Nephron (organoid): ENCODE measurements around the gene ADAMTS19.

Source experiments
- H3K27ac Mint-ChIP-seq, 3 experiments: 2 replicates each; pipeline ENCODE4 v1.8.0; 2020; ENCODE audit warnings: mixed read lengths in 3 of 3, mild to moderate bottlenecking in 2 of 3, moderate library complexity in 1 of 3
- H3K27me3 Mint-ChIP-seq: 2 replicates; pipeline ENCODE4 v1.8.0; 2021; ENCODE audit warnings: low read depth, mild to moderate bottlenecking, moderate library complexity, mixed read lengths
- H3K36me3 Mint-ChIP-seq: 2 replicates; pipeline ENCODE4 v1.8.0; 2020; ENCODE audit warnings: low read depth, mixed read lengths
- H3K4me1 Mint-ChIP-seq: 2 replicates; pipeline ENCODE4 v1.8.0; 2020; ENCODE audit warnings: mixed read lengths
- H3K4me3 Mint-ChIP-seq, 3 experiments: 2 replicates each; pipeline ENCODE4 v1.8.0; 2020; ENCODE audit warnings: mild to moderate bottlenecking in 3 of 3, mixed read lengths in 3 of 3, moderate library complexity in 2 of 3
- H3K9me3 Mint-ChIP-seq: 2 replicates; pipeline ENCODE4 v1.8.0; 2020; ENCODE audit warnings: mixed read lengths
- TF ChIP-seq, protein P1 (sequence below), 3 experiments: fragments of 200-600 bp; sonication (generic); IDR thresholded peaks; one replicate each; pipeline ENCODE4 v1.5.0; 2021; ENCODE audit warnings: antibody characterized with exemption in 3 of 3; ENCODE audit not compliant: unreplicated experiment in 3 of 3

Gene ADAMTS19

DNA sequence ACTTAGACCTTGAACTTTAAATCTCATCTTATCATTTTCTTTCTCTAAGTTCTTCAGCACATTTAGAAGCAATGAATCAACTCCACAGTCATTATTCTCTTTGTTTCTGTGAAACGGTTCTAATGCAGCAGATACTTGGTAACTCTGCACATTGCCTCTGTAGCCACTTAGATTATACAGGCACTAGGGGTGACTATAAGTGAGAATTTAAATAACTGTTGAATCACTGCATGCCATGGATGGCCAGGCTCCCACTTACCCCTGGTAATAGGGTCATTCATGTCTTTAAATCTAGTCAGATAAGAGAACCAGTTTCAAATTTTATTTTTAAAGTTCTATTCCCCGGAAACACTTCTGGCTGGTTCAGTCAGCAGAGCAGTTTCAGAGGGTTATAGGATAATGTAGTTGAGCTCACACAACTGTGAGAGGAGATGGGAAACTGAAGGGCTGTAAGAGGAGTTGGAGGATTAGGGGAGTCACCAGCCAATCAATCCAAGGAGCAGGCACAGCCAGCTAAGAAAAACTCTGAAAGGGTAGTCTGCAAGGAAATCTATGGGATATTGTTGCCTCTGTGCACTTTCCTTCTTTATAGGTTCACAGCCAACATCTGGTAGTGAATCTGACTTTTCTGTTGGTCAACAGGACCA is 283.6 kb downstream of the ADAMTS19 start:
- TF ChIP-seq, protein P1, sequence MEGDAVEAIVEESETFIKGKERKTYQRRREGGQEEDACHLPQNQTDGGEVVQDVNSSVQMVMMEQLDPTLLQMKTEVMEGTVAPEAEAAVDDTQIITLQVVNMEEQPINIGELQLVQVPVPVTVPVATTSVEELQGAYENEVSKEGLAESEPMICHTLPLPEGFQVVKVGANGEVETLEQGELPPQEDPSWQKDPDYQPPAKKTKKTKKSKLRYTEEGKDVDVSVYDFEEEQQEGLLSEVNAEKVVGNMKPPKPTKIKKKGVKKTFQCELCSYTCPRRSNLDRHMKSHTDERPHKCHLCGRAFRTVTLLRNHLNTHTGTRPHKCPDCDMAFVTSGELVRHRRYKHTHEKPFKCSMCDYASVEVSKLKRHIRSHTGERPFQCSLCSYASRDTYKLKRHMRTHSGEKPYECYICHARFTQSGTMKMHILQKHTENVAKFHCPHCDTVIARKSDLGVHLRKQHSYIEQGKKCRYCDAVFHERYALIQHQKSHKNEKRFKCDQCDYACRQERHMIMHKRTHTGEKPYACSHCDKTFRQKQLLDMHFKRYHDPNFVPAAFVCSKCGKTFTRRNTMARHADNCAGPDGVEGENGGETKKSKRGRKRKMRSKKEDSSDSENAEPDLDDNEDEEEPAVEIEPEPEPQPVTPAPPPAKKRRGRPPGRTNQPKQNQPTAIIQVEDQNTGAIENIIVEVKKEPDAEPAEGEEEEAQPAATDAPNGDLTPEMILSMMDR (IDR thresholded peaks at IDR 0.05; ENCODE audit: unreplicated experiment in 3 of 3): no peak
- no peak overlapping the region for H3K4me3 Mint-ChIP-seq
- peaks cover 5% of the 10 kb centered on the region for H3K4me1 Mint-ChIP-seq
- no peaks in the 10 kb centered on the region for H3K27me3 Mint-ChIP-seq
- no peaks in the 10 kb centered on the region for H3K36me3 Mint-ChIP-seq
- H3K9me3 Mint-ChIP-seq: no peaks in the 10 kb centered on the region
- H3K27ac Mint-ChIP-seq: no peak overlapping the region

DNA sequence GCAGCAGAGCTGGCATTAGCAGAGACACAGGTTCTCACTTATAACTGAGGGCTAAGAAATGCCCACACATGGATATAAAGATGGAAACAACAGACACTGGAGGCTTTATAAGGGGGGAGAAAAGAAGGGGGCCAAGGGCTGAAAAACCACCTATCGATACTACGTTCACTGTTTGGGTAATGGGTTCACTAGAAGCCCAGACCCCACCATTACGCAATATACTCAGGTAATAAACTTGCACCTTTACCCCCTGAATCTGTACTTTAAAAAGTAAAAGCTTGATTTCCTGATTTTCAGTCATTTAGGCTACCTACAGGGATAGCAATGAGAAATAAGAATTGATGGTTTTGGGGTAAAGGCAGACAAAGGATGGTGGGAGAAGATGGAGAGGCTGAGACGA is 285.9 kb downstream of the ADAMTS19 start:
- H3K4me1 Mint-ChIP-seq: peaks cover 15% of the 10 kb centered on the region
- H3K27me3 Mint-ChIP-seq: no peaks in the 10 kb centered on the region
- no peaks in the 10 kb centered on the region for H3K36me3 Mint-ChIP-seq
- no peaks in the 10 kb centered on the region for H3K9me3 Mint-ChIP-seq
- no peak overlapping the region for H3K27ac Mint-ChIP-seq
- no peak overlapping the region for H3K4me3 Mint-ChIP-seq
- TF ChIP-seq, protein P1 (IDR thresholded peaks at IDR 0.05; ENCODE audit: unreplicated experiment in 3 of 3): no peak

DNA sequence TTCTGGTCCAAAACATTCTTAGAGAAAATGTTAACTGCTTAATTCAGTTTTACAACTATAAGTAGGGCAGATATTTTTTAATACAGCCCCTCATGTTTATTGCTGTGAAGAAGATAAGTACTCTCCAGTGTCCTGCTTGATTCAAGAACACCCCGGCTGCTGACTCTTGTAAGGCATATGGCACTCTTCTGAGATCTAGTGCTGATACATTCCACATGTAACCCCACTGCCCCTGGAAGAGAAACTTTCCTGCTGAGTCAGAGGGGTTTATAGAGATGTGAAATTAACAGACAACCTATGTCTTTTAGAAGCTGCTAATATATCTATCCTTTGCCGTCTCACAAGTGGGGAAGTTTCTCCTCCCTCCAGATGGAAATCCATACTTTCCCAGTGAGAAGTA is 286.8 kb downstream of the ADAMTS19 start:
- TF ChIP-seq, protein P1 (IDR thresholded peaks at IDR 0.05; ENCODE audit: unreplicated experiment in 3 of 3): no peak
- Mint-ChIP-seq H3K9me3 (no peaks in the 10 kb centered on the region), H3K36me3 (no peaks in the 10 kb centered on the region), H3K27ac (peak overlapping the region in 1 of 3 experiments; percentile 18), H3K27me3 (no peaks in the 10 kb centered on the region), H3K4me1 (peaks cover 15% of the 10 kb centered on the region), H3K4me3 (no peak overlapping the region)

DNA sequence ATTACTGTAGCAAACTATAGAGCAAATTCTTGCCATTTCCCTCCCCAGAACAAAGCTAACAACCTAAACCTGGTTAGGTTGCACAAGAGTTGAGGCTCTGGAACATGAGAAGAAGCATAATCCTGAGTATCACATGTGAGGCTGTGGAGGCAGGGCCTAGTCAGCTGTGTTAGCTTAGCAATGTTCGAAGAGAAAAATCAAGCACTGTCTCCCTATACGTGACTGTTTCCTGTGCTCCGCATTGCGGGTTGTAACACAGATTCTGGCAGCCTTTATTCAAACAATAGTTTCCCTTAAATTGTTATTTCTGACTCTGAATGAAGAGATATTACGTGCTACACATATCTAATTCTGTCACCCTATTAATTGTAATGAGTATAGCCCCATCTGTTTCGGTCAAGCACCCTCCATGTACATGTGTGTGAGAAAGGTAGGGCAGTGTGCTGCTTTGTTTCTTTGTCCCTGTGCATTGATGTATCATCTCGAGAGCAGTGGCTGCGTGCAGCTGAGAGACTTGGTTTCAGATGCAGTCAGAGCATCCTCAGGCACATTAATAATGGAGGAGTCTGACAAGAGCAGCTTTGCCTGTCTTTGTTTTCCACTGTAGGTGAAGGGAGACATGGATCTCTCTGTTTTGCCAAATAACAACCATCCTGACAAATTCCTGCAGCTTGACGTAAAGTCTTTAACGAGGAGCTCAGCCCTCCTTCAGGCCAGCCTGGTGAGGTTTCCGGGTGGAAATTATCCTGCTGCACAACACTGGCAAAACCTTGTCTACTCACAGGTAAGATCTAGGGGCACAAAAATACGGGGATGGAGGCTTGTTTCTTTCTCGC is 287.7 kb downstream of the ADAMTS19 start, which contains the start of gene MINAR2:
MINAR2 (plus strand) TSS at position 523 of the 836 bp plus-strand sequence; CDS start at position 620, 97 bp downstream.
- Mint-ChIP-seq H3K9me3 (no peaks in the 10 kb centered on the region), H3K4me3 (no peak within 1 kb of the TSS), H3K36me3 (no peaks in the 10 kb centered on the region), H3K4me1 (peaks cover 15% of the 10 kb centered on the region), H3K27me3 (no peaks in the 10 kb centered on the region), H3K27ac (peak within 1 kb of the TSS in 2 of 3 experiments; percentile 18 to 35)
- TF ChIP-seq, protein P1 (IDR thresholded peaks at IDR 0.05; ENCODE audit: unreplicated experiment in 3 of 3): no peak

DNA sequence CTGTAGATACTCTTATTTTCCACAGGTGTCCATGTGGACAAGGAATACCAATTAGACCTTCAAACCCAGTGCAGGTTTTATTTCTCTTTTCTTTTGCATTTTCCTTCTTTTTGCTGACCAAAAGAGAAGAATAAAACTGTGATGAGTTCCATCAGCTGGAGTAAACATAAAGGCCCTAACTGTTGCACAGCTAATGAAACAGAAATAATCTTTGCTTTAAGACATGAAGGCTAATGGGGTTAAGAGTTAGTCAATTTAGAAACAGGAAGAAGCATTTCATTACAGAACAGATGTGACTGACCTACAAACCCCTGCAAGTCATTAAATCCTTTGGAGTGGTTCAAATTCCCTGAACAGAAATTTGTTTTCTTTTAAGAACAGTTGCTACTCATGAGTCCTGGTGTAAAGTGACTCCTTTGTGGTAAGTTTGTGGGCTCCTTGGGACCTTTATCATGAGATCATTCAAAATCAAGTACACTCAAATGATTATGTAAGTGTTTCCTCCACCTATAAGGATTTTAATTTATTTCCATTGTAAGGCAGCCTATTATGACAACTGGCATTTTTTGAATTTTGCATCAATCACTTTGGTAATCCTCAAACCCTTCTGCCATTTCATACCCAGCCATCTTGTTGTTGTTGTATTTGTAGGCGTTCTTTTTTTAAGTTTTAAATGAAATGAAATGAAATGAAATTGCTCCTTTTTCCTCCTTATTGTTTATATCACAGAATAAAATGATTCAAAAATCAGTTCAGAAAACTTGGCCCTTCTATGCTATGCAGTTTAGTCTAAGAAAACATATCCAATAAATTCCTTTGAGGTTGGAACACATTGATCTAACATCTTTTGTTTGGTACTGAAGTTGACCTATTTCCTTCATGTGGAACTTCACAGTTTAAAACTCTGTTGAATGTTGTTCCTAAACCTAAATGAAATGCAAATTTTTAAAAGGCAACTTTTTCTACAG is 289.1 kb downstream of the ADAMTS19 start:
- H3K4me3 Mint-ChIP-seq: no peak overlapping the region
- TF ChIP-seq, protein P1 (IDR thresholded peaks at IDR 0.05; ENCODE audit: unreplicated experiment in 3 of 3): no peak
- peaks cover 3% of the 10 kb centered on the region for H3K27me3 Mint-ChIP-seq
- H3K27ac Mint-ChIP-seq: peak overlapping the region in 1 of 3 experiments; percentile 35
- H3K9me3 Mint-ChIP-seq: no peaks in the 10 kb centered on the region
- H3K36me3 Mint-ChIP-seq: no peaks in the 10 kb centered on the region
- H3K4me1 Mint-ChIP-seq: peaks cover 15% of the 10 kb centered on the region
